ENCODE results near the gene ZNF521. TPM values are rescaled to one million over a fixed set of nuclear protein-coding genes. Genes with fewer than 3 reads are reported as not detected.

Gene ZNF521
- polyA plus RNA-seq, 1 donor = 9.3 TPM

GRCh38 chr18:25145731-25146511, 206.0 kb downstream of the ZNF521 start:
- WGBS (ENCODE audit: insufficient coverage, low lambda C conversion rate) = 100% methylated on average over 2 of the region's 2 CpGs
- Histone ChIP-seq H3K4me3 (ENCODE audit: low read length) (no peak overlapping the region), H3K36me3 (ENCODE audit: control insufficient read depth, insufficient read depth, low read length) (no peaks in the 10 kb centered on the region), H3K27ac (ENCODE audit: low read length) (no peak overlapping the region), H3K9me3 (ENCODE audit: control insufficient read depth, low read depth, low read length) (no peaks in the 10 kb centered on the region), H3K4me1 (ENCODE audit: control insufficient read depth, insufficient read depth, low read length) (no peaks in the 10 kb centered on the region), H3K27me3 (ENCODE audit: control insufficient read depth, insufficient read depth, low read length) (no peaks in the 10 kb centered on the region)
- DNase-seq = no peak

DNA sequence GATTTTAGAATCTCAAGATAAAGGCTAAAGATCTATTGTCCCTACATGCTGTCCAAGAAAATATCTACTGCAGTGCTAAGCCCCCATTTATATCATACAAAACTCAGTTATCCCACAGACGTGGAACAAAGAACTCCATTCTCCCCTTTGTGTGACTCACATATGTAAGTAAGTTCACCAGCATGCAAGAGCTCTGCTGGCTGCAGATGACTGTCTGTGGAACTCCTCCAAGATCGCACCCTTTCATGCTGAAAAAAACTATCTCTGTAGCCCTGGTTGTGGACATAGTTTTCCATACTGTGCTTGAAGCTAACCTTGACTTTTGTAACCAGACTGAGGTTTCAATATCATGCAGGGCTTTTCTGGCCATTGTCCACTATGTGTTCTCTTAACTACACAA, 207.1 kb downstream of the ZNF521 start:
- Histone ChIP-seq H3K4me3 (ENCODE audit: low read length) (no peak overlapping the region), H3K9me3 (ENCODE audit: control insufficient read depth, low read depth, low read length) (no peaks in the 10 kb centered on the region), H3K27ac (ENCODE audit: low read length) (no peak overlapping the region), H3K27me3 (ENCODE audit: control insufficient read depth, insufficient read depth, low read length) (no peaks in the 10 kb centered on the region), H3K36me3 (ENCODE audit: control insufficient read depth, insufficient read depth, low read length) (no peaks in the 10 kb centered on the region), H3K4me1 (ENCODE audit: control insufficient read depth, insufficient read depth, low read length) (peaks cover 3% of the 10 kb centered on the region)
- peak in 1 of 2 donors; percentile 12 for DNase-seq
- WGBS (ENCODE audit: insufficient coverage, low lambda C conversion rate) = no CpG with 5 or more reads among the region's 2 CpGs

GRCh38 chr18:25141886-25142285, 210.1 kb downstream of the ZNF521 start:
- 60% methylated on average over 2 of the region's 3 CpGs for WGBS (ENCODE audit: insufficient coverage, low lambda C conversion rate)
- peaks cover 6% of the 10 kb centered on the region for H3K4me1 ChIP-seq (ENCODE audit: control insufficient read depth, insufficient read depth, low read length)
- no peaks in the 10 kb centered on the region for H3K36me3 ChIP-seq (ENCODE audit: control insufficient read depth, insufficient read depth, low read length)
- no peaks in the 10 kb centered on the region for H3K9me3 ChIP-seq (ENCODE audit: control insufficient read depth, low read depth, low read length)
- no peak overlapping the region for H3K27ac ChIP-seq (ENCODE audit: low read length)
- no peak overlapping the region for H3K4me3 ChIP-seq (ENCODE audit: low read length)
- no peak for DNase-seq
- H3K27me3 ChIP-seq (ENCODE audit: control insufficient read depth, insufficient read depth, low read length) = no peaks in the 10 kb centered on the region

- Histone ChIP-seq H3K27ac (ENCODE audit: low read length) (no peak overlapping the region), H3K27me3 (ENCODE audit: control insufficient read depth, insufficient read depth, low read length) (no peaks in the 10 kb centered on the region), H3K4me1 (ENCODE audit: control insufficient read depth, insufficient read depth, low read length) (peaks cover 6% of the 10 kb centered on the region), H3K4me3 (ENCODE audit: low read length) (no peak overlapping the region), H3K9me3 (ENCODE audit: control insufficient read depth, low read depth, low read length) (no peaks in the 10 kb centered on the region), H3K36me3 (ENCODE audit: control insufficient read depth, insufficient read depth, low read length) (no peaks in the 10 kb centered on the region)
- 0% methylated on average over 1 of the region's 3 CpGs for WGBS (ENCODE audit: insufficient coverage, low lambda C conversion rate)
- no peak for DNase-seq
Measured at GRCh38 chr18:25141399-25141798, 210.6 kb downstream of the ZNF521 start.

GRCh38 chr18:25140962-25141308, 211.0 kb downstream of the ZNF521 start:
- Histone ChIP-seq H3K27me3 (ENCODE audit: control insufficient read depth, insufficient read depth, low read length) (no peaks in the 10 kb centered on the region), H3K27ac (ENCODE audit: low read length) (no peak overlapping the region), H3K36me3 (ENCODE audit: control insufficient read depth, insufficient read depth, low read length) (no peaks in the 10 kb centered on the region), H3K4me3 (ENCODE audit: low read length) (no peak overlapping the region), H3K4me1 (ENCODE audit: control insufficient read depth, insufficient read depth, low read length) (peaks cover 6% of the 10 kb centered on the region), H3K9me3 (ENCODE audit: control insufficient read depth, low read depth, low read length) (no peaks in the 10 kb centered on the region)
- WGBS (ENCODE audit: insufficient coverage, low lambda C conversion rate) = 100% methylated on average over 1 of the region's 4 CpGs
- DNase-seq = no peak

DNA sequence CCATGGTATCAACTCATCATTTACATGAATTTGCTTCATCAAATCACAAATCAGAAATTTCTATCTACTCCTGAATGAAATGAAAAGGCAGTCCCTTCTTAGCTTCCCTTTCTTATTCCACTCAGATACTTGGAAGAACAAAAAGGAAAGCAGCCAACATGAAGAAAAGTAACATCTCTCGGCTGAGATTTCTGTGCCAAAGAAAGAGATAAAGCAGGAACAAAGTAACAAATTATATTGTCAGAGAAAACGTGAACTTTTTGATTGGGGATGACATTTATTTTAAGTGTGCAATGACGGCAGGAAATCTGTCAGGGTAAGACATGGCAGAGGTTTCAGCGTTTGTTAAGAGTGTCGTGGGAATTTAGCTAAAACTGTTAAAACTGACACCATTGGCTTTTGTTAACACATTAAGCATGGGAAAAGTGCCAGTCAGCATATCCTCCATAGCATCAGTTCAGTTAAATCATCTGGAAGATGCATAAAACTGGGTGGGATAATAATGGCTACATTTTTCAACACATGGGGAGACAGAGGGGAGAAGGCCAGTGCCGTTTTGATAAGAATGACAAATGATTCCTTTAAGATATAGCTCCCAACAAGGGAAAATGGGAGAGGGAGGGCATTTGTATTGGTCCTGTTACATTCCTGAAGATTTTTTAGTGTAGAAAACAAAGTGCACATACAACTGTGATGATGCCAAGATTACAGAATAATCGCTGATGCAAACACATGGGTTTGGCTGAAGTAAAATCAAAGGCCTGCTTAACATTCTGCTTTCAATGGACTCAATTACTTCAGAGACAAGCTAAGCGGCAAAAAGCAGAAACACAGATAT, 211.6 kb downstream of the ZNF521 start:
- no peak overlapping the region for H3K4me3 ChIP-seq (ENCODE audit: low read length)
- no peaks in the 10 kb centered on the region for H3K27me3 ChIP-seq (ENCODE audit: control insufficient read depth, insufficient read depth, low read length)
- DNase-seq = peak in 1 of 2 donors; percentile 25
- peaks cover 6% of the 10 kb centered on the region for H3K4me1 ChIP-seq (ENCODE audit: control insufficient read depth, insufficient read depth, low read length)
- peak overlapping the region; percentile 26 for H3K27ac ChIP-seq (ENCODE audit: low read length)
- no peaks in the 10 kb centered on the region for H3K9me3 ChIP-seq (ENCODE audit: control insufficient read depth, low read depth, low read length)
- no peaks in the 10 kb centered on the region for H3K36me3 ChIP-seq (ENCODE audit: control insufficient read depth, insufficient read depth, low read length)
- WGBS (ENCODE audit: insufficient coverage, low lambda C conversion rate) = 84% methylated on average over 3 of the region's 8 CpGs

GRCh38 chr18:25137197-25137472, 214.8 kb downstream of the ZNF521 start:
- no peak overlapping the region for H3K4me3 ChIP-seq (ENCODE audit: low read length)
- H3K27ac ChIP-seq (ENCODE audit: low read length) = no peak overlapping the region
- H3K27me3 ChIP-seq (ENCODE audit: control insufficient read depth, insufficient read depth, low read length) = no peaks in the 10 kb centered on the region
- WGBS (ENCODE audit: insufficient coverage, low lambda C conversion rate) = 60% methylated on average over 1 of the region's 4 CpGs
- peaks cover 6% of the 10 kb centered on the region for H3K4me1 ChIP-seq (ENCODE audit: control insufficient read depth, insufficient read depth, low read length)
- DNase-seq = peak in 1 of 2 donors; percentile 21
- H3K36me3 ChIP-seq (ENCODE audit: control insufficient read depth, insufficient read depth, low read length) = no peaks in the 10 kb centered on the region
- no peaks in the 10 kb centered on the region for H3K9me3 ChIP-seq (ENCODE audit: control insufficient read depth, low read depth, low read length)

DNA sequence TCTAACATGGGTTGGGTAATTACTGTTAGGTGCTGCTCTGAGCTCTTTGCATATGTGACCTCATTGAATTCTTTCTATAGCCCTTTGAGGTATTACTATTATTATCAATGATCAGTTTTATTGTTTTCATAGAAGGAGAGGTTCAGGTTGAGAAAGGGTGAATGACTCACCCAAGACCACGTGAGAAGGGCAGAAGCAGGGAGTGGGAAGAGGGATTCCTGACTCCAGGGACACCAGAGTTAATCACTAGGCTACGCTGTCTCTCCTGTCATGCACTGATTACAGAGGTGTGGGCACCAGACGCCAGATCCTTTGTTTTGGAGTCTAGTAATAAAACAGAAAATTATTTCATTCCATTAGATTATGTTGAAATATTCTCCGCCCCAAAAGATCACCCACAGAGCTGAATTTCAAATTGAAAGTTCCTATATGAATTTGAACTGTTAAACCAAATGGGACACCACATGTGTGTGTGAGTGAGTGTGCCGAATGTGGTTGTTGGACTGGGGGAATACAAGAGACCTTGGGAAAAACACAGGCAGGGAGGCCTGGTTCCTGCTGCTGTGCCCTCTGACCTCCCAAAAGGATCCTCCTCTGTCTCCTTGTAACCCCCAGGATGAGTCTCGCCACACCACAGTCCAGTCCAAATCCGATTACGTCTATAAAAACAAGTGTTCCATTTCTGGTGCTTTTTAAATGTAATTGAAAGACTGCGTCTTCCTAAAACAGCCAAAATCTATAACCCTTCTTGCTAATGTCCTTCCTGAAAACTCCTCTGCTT, 215.4 kb downstream of the ZNF521 start:
- DNase-seq = peak; percentile 38 to 62
- 100% methylated on average over 1 of the region's 9 CpGs for WGBS (ENCODE audit: insufficient coverage, low lambda C conversion rate)
- Histone ChIP-seq H3K4me3 (ENCODE audit: low read length) (no peak overlapping the region), H3K27me3 (ENCODE audit: control insufficient read depth, insufficient read depth, low read length) (no peaks in the 10 kb centered on the region), H3K9me3 (ENCODE audit: control insufficient read depth, low read depth, low read length) (no peaks in the 10 kb centered on the region), H3K4me1 (ENCODE audit: control insufficient read depth, insufficient read depth, low read length) (peaks cover 6% of the 10 kb centered on the region), H3K36me3 (ENCODE audit: control insufficient read depth, insufficient read depth, low read length) (no peaks in the 10 kb centered on the region), H3K27ac (ENCODE audit: low read length) (peak overlapping the region; percentile 14)

GRCh38 chr18:25134861-25135260, 217.1 kb downstream of the ZNF521 start:
- H3K36me3 ChIP-seq (ENCODE audit: control insufficient read depth, insufficient read depth, low read length) = no peaks in the 10 kb centered on the region
- no peak for DNase-seq
- no CpG with 5 or more reads among the region's 2 CpGs for WGBS (ENCODE audit: insufficient coverage, low lambda C conversion rate)
- H3K9me3 ChIP-seq (ENCODE audit: control insufficient read depth, low read depth, low read length) = no peaks in the 10 kb centered on the region
- H3K4me3 ChIP-seq (ENCODE audit: low read length) = no peak overlapping the region
- no peak overlapping the region for H3K27ac ChIP-seq (ENCODE audit: low read length)
- no peaks in the 10 kb centered on the region for H3K27me3 ChIP-seq (ENCODE audit: control insufficient read depth, insufficient read depth, low read length)
- H3K4me1 ChIP-seq (ENCODE audit: control insufficient read depth, insufficient read depth, low read length) = peaks cover 3% of the 10 kb centered on the region

GRCh38 chr18:25133879-25134278, 218.1 kb downstream of the ZNF521 start:
- Histone ChIP-seq H3K4me3 (ENCODE audit: low read length) (no peak overlapping the region), H3K9me3 (ENCODE audit: control insufficient read depth, low read depth, low read length) (no peaks in the 10 kb centered on the region), H3K36me3 (ENCODE audit: control insufficient read depth, insufficient read depth, low read length) (no peaks in the 10 kb centered on the region), H3K27me3 (ENCODE audit: control insufficient read depth, insufficient read depth, low read length) (no peaks in the 10 kb centered on the region), H3K4me1 (ENCODE audit: control insufficient read depth, insufficient read depth, low read length) (no peaks in the 10 kb centered on the region), H3K27ac (ENCODE audit: low read length) (no peak overlapping the region)
- no peak for DNase-seq
- no CpG with 5 or more reads among the region's 2 CpGs for WGBS (ENCODE audit: insufficient coverage, low lambda C conversion rate)
